Stimulated activated naive B cell treated with anti-CD40 and anti-IgM and Interleukin-4, amounts not matched to agents 10 μg/mL and 1 μg/mL and 100 μg/mL, for 72 hours (primary cell): ENCODE data around the gene ABCD2.
"Not testable (repeated sequence)": the region's sequence is repeated elsewhere in the genome, so short reads cannot be mapped to it uniquely, and the experiment has no call there.

Source experiments
- ATAC-seq, 2 donors: fragments of 150-1000 bp; cut with Tn5 transposase; replicated peaks; 2 replicates each; pipeline ENCODE4 v1.10.0; 2021; ENCODE audit warnings: moderate library complexity in 1 of 2
- DNase-seq: peaks from one replicate; pipeline ENCODE4 v3.0.0; 2021
- H3K27ac Mint-ChIP-seq: one replicate; pipeline ENCODE4 v1.8.0; 2022; ENCODE audit warnings: mild to moderate bottlenecking, mixed read lengths
- H3K27me3 Mint-ChIP-seq, 2 donors: one replicate each; pipeline ENCODE4 v1.8.0; 2022; ENCODE audit warnings: mixed read lengths in 2 of 2
- H3K36me3 Mint-ChIP-seq, 2 donors: one replicate each; pipeline ENCODE4 v1.8.0; 2022; ENCODE audit warnings: mixed read lengths in 2 of 2, mild to moderate bottlenecking in 1 of 2
- H3K4me1 Mint-ChIP-seq, 2 donors: one replicate each; pipeline ENCODE4 v1.8.0; 2022; ENCODE audit warnings: mixed read lengths in 2 of 2, mild to moderate bottlenecking in 1 of 2
- H3K4me3 Mint-ChIP-seq, 2 donors: one replicate each; pipeline ENCODE4 v1.8.0; 2022; ENCODE audit warnings: mild to moderate bottlenecking in 2 of 2, mixed read lengths in 2 of 2, moderate library complexity in 1 of 2
- H3K9me3 Mint-ChIP-seq, 2 donors: one replicate each; pipeline ENCODE4 v1.8.0; 2022; ENCODE audit warnings: mixed read lengths in 2 of 2, mild to moderate bottlenecking in 1 of 2

The ABCD2 gene

DNA sequence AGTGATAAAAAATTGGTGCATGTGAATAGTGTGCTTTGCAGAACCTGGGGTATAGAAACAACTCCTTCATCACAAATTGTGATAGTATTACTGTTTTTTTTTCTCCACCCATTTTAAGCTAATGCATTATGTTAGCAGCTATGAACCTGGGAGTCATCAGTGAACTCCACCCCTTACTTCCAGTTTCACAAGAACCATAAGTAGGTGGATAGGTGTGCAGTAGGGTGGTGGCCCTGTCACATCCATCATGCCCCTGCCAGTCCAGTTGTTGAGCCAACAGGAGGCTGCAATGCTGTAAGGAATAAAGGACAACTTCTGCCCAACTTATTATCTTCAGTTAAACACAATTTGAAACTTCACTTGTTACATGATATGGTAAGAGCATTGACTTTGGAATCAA is 85.7 kb downstream of the ABCD2 start:
- Mint-ChIP-seq H3K27me3 (peaks cover 0 to 16% of the 10 kb centered on the region in 2 donors), H3K4me1 (no peaks in the 10 kb centered on the region), H3K36me3 (no peaks in the 10 kb centered on the region), H3K9me3 (no peaks in the 10 kb centered on the region), H3K4me3 (no peak overlapping the region), H3K27ac (no peak overlapping the region)
- ATAC-seq (no peak), DNase-seq (no peak)

DNA sequence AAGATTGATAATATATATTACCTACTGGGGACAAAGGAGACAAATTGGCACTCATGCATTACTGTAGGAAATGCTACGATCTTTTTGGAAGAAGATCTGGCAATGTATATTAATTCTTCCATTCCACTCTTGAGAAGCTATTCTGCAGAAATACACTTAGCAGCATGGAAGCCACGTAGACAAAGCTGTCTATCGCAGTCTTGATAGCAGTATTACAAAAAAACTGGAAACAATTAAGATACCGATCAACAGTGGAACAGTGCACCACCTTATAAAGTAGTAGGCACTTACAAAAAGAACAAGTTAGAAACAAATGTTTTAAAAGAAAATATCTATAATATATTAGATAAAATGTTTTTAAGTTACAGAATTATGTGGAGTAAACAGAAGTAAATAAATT is 87.2 kb downstream of the ABCD2 start:
- DNase-seq: no peak
- Mint-ChIP-seq H3K36me3 (no peaks in the 10 kb centered on the region), H3K4me3 (no peak overlapping the region), H3K4me1 (no peaks in the 10 kb centered on the region), H3K27me3 (peaks cover 0 to 16% of the 10 kb centered on the region in 2 donors), H3K9me3 (no peaks in the 10 kb centered on the region), H3K27ac (no peak overlapping the region)
- ATAC-seq: no peak

DNA sequence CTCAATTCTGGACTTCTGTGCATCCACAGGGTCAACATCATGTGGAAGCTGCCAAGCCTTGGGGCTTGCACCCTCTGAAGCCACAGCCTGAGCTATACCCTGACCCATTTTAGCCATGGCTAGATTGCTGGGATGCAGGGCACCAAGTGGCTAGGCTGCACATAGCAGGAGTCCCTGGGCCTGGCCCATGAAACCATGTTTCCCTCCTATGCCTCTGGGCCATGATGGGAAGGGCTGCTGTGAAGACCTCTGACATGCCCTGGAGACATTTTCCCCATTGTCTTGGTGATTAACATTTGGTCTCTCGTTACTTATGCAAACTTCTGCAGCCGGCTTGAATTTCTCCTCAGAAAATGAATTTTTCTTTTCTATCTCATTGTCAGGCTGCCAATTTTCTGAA is 92.6 kb downstream of the ABCD2 start:
- no peaks in the 10 kb centered on the region for H3K36me3 Mint-ChIP-seq
- DNase-seq (no peak), ATAC-seq (no peak)
- H3K9me3 Mint-ChIP-seq: peaks cover 6 to 10% of the 10 kb centered on the region in 2 donors
- no peak overlapping the region for H3K27ac Mint-ChIP-seq
- H3K4me3 Mint-ChIP-seq: no peak overlapping the region
- H3K27me3 Mint-ChIP-seq: peaks cover 0 to 15% of the 10 kb centered on the region in 2 donors
- H3K4me1 Mint-ChIP-seq: no peaks in the 10 kb centered on the region

DNA sequence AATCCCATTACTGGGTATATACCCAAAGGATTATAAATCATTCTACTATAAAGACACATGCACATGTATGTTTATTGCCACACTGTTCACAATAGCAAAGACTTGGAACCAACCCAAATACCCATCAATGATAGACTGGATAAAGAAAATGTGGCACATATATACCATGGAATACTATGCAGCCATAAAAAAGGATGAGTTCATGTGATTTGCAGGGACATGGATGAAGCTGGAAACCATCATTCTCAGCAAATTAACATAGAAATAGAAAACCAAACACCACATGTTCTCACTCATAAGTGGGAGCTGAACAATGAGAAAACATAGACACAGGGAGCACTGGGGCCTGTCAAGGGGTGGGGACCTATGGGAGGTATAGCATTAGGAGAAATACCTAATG is 97.4 kb downstream of the ABCD2 start:
- H3K27ac Mint-ChIP-seq, H3K4me3 Mint-ChIP-seq, H3K27me3 Mint-ChIP-seq, H3K4me1 Mint-ChIP-seq, DNase-seq, ATAC-seq, H3K36me3 Mint-ChIP-seq: not testable (repeated sequence)
- H3K9me3 Mint-ChIP-seq: peaks cover 6 to 13% of the 10 kb centered on the region in 2 donors

DNA sequence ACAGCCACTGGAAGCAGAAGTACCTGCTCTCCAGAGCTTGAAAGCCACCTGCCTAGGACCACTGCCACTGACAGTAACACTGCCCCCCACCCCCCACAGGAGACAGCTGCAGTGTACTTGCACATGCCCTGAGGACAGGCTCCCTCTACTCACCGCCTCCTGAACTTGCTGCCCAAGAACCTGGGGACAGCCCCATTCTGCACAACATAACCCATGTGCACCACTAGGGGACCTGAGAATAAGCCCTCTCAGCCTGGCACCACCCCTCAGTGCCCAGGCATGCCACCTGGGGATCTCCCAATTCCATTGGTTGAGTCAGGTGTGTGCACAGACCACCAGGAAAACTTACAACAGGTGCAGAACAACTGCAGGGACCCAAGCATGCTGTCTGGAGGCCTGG is 109.6 kb downstream of the ABCD2 start:
- DNase-seq (no peak), ATAC-seq (no peak)
- Mint-ChIP-seq H3K36me3 (peaks cover 0 to 6% of the 10 kb centered on the region in 2 donors), H3K4me1 (no peaks in the 10 kb centered on the region), H3K9me3 (peaks cover 4 to 12% of the 10 kb centered on the region in 2 donors), H3K27ac (no peak overlapping the region), H3K27me3 (peaks cover 0 to 4% of the 10 kb centered on the region in 2 donors), H3K4me3 (no peak overlapping the region)

DNA sequence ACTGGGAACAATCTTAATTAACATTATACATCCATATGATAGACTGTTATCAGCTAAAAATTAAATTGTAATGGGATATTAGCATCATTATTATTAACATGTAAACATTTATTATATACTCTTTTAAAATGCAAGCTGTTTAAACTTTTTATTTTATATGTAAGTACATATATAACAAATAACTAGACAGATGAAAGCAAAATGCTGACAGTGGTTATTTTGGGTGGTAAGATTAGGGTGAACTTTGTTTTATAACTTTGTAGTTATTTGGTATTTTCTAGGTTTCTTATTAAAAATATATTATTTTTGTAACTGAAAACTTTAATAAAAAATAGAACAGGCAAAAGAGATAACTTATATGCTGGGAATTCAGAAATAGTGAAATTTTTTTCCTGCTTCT is 114.0 kb downstream of the ABCD2 start:
- H3K4me1 Mint-ChIP-seq: no peaks in the 10 kb centered on the region

GRCh38 chr12:39505023-39505422 is 114.6 kb downstream of the ABCD2 start:
- DNase-seq (no peak), ATAC-seq (no peak)
- Mint-ChIP-seq H3K27ac (no peak overlapping the region), H3K36me3 (no peaks in the 10 kb centered on the region), H3K4me1 (no peaks in the 10 kb centered on the region), H3K9me3 (peaks cover 0 to 1% of the 10 kb centered on the region in 2 donors), H3K4me3 (no peak overlapping the region), H3K27me3 (peaks cover 0 to 4% of the 10 kb centered on the region in 2 donors)

More for the DNA sequence above, 114.0 kb downstream of the ABCD2 start:
- H3K27ac Mint-ChIP-seq: no peak overlapping the region
- H3K27me3 Mint-ChIP-seq: peaks cover 0 to 4% of the 10 kb centered on the region in 2 donors
- ATAC-seq (no peak), DNase-seq (no peak)
- no peak overlapping the region for H3K4me3 Mint-ChIP-seq
- H3K9me3 Mint-ChIP-seq: peaks cover 0 to 1% of the 10 kb centered on the region in 2 donors
- no peaks in the 10 kb centered on the region for H3K36me3 Mint-ChIP-seq

DNA sequence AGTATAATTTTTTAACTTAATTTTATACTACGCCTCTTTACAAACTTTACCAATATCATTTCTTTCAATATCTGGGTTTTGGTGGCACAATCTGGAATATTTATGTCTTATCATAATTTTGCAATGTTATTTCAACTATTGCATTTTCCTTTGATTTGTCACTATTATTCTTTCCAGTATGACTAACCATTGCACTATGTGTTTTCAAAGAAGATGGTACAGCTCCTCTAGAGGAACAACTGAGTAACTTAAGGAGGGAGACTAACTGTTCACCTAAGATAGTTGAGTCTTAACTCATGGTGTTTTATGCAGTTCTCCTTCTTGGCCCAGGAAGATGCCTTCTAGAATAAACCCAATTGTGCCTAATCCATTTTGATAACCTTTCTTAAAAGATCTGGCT is 116.2 kb downstream of the ABCD2 start:
- Mint-ChIP-seq H3K4me1 (no peaks in the 10 kb centered on the region), H3K36me3 (no peaks in the 10 kb centered on the region), H3K27ac (no peak overlapping the region), H3K9me3 (no peaks in the 10 kb centered on the region), H3K27me3 (peaks cover 0 to 4% of the 10 kb centered on the region in 2 donors), H3K4me3 (no peak overlapping the region)
- DNase-seq (no peak), ATAC-seq (no peak)

DNA sequence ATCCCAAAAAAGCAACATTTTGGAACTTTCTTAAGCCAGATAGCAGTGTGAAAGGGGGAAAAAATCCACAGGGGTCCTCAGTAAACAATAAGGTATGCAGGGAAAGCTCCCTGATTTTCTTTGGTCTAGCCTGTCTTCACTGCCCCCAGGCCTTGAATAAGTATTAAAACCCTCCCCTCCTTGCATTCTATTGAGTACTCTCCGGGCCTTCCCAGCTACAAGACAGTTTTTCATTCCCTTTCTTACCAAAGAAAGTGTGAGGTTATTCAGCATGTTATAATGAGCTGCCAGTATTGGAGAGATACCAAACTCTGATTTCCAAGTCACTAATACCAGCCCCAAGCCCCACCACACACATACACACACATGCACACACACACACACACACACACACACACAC is 116.9 kb downstream of the ABCD2 start:
- H3K4me1 Mint-ChIP-seq: no peaks in the 10 kb centered on the region
- no peaks in the 10 kb centered on the region for H3K9me3 Mint-ChIP-seq
- no peaks in the 10 kb centered on the region for H3K36me3 Mint-ChIP-seq
- H3K4me3 Mint-ChIP-seq: no peak overlapping the region
- ATAC-seq (no peak), DNase-seq (no peak)
- peaks cover 0 to 4% of the 10 kb centered on the region in 2 donors for H3K27me3 Mint-ChIP-seq
- H3K27ac Mint-ChIP-seq: no peak overlapping the region
